GM18867 (cell line): Measurements from ENCODE around the gene SLC25A53.
"Not testable (repeated sequence)": the region's sequence is repeated elsewhere in the genome, so short reads cannot be mapped to it uniquely, and the experiment has no call there.

Experiments used
- ATAC-seq: cut with Tn5 transposase; IDR thresholded peaks from one replicate; pipeline ENCODE4 v1.9.1; 2021; ENCODE audit warnings: mild to moderate bottlenecking, moderate library complexity; ENCODE audit not compliant: unreplicated experiment

The SLC25A53 gene

DNA sequence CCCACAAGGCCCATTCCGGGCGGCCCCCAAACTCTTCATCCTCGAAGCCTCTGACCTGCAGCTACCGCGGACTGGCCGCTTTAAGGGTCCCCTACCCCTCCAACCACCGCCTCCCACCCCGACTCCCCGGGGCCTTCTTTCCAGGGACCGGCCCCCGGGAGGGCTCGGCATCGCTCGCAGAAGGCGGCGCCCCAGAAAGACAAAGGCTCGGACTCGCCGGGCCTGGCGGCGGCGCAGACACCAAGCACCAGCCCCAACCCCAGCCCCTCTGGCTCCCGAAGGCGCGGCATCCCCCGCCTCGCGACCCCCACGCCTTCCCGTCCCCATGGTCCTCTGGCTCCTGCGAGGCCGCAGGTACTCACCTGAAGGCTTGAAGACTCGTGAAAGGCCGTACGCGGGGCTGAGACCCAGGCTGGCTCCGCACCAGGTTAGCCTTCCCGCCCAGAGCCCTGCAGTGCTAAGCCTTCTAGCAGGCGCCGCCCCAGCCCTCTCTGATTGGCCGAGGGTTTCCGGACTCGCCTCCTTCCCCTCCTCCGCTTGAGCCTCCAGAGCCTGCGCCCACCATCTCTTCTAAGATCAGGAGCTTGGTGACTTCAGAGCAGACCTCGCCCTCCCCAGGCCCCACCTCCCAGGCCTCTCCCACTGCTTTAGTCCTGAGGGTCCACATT is 80.9 kb downstream of the SLC25A53 start, which contains the start of gene TMSB15C:
Gene TMSB15C (minus strand): TSS at position 459 of the 668 bp plus-strand sequence.
- peak; percentile 100 for ATAC-seq

DNA sequence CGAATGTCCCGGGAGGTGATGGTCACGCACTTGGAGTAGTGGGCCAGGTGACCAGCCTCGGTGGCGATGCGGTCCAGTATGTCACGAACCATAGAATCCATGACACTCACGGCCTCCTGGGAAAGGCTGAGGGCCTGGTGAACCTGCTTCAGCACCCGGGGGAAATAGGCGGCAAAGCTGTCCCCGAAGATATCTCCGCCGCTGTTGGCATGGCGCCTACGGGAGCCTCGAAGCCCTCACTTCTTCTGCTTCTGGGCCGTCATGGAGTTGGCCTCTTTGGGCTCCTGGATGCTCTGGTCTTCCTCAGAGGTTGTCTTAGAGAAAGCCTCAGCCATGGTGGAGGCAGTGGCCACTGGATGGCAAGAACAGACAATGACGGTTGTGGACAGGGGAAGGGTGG is 94.2 kb downstream of the SLC25A53 start:
- not testable (repeated sequence) for ATAC-seq

DNA sequence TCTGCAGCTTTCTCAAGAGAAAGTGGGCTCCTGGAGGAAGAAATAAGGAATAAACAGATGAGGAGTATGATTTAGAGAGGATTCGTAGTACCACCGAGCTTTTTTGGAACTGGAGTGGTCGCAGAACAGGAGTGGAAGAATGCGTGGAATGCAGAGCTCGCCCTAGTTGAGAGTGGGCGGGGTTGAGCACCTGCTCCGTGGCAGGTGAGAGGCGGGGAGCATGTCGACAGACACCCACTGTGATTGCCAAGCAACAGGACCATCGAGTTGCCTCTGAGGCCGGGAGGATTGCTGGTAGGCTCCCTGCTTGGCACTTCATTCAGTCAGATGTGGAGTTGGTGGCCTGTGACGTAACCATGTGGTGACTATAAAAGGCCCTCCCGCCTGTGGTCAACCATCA is 101.9 kb downstream of the SLC25A53 start:
- ATAC-seq, result not testable (repeated sequence)
